Panc1 (cell line): ENCODE measurements around the gene SYNPO. TPM values are rescaled to one million over a fixed set of nuclear protein-coding genes. Genes with fewer than 3 reads are reported as not detected.

Source experiments
- ATAC-seq: fragments of 200-7000 bp; cut with Tn5 transposase; 2 replicates; pipeline ENCODE4 v1.9.1; 2020; ENCODE audit warnings: mild to moderate bottlenecking, moderate library complexity
- BruUV-seq: library from RNA; stranded (reverse); fragments of 400-500 nt; replicated peaks from 2 replicates; lab custom pipeline; 2021; lab: Mats Ljungman, UMichigan
- CTCF ChIA-PET: fragments of 300-600 bp; sonication (Branson Sonifier 250); formaldehyde crosslinking; loops from one replicate; lab custom pipeline; 2022; ENCODE audit warnings: antibody characterized with exemption; lab: Charles Lee
- POLR2A ChIA-PET: fragments of 300-600 bp; sonication (Branson Sonifier 250); formaldehyde crosslinking; loops from one replicate; lab custom pipeline; 2022; ENCODE audit warnings: antibody characterized with exemption; lab: Charles Lee
- DNase-seq: peaks from one replicate; pipeline ENCODE4 v3.0.0-alpha.2; 2010; ENCODE audit warnings: low read depth, low spot score
- H3K27ac ChIP-seq: 2 replicates; pipeline ENCODE4 v1.5.1; 2011; ENCODE audit warnings: mild to moderate bottlenecking, low read length, inconsistent platforms
- H3K27me3 ChIP-seq: fragments of 200-500 bp; sonication (Bioruptor generic); 2 replicates; pipeline ENCODE4 v1.6.0; 2014; ENCODE audit warnings: low read length, inconsistent platforms; ENCODE audit not compliant: control insufficient read depth, insufficient read depth
- H3K36me3 ChIP-seq: fragments of 200-500 bp; sonication (Bioruptor generic); 2 replicates; pipeline ENCODE4 v1.5.1; 2014; ENCODE audit warnings: inconsistent platforms, mild to moderate bottlenecking, low read length, moderate library complexity; ENCODE audit not compliant: control insufficient read depth, insufficient read depth
- H3K4me1 ChIP-seq: 2 replicates; pipeline ENCODE4 v1.5.1; 2011; ENCODE audit warnings: inconsistent platforms, mild to moderate bottlenecking, low read length, moderate library complexity; ENCODE audit not compliant: control insufficient read depth, insufficient read depth
- H3K4me3 ChIP-seq, 2 experiments: 2 replicates each; pipeline ENCODE4 v1.5.1; 2011 to 2012; ENCODE audit warnings: low read depth in 2 of 2, low read length in 2 of 2, mild to moderate bottlenecking in 2 of 2, inconsistent platforms in 1 of 2, moderate library complexity in 1 of 2
- H3K9me3 ChIP-seq: fragments of 200-500 bp; sonication (Bioruptor generic); 2 replicates; pipeline ENCODE4 v1.5.1; 2014; ENCODE audit warnings: low read depth, mild to moderate bottlenecking, inconsistent platforms, low read length, moderate library complexity; ENCODE audit not compliant: control insufficient read depth, insufficient read depth
- POLR2AphosphoS5 ChIP-seq: IDR thresholded peaks from 2 replicates; pipeline ENCODE4 v1.6.1; 2012; ENCODE audit warnings: mild to moderate bottlenecking, low read depth, low read length, moderate library complexity
- SIN3A ChIP-seq: IDR thresholded peaks from 2 replicates; pipeline ENCODE4 v1.6.1; 2012; ENCODE audit warnings: low read depth, mild to moderate bottlenecking, low read length, moderate library complexity, borderline replicate concordance; ENCODE audit not compliant: insufficient read depth
- TCF7L2 ChIP-seq: IDR thresholded peaks from 2 replicates; pipeline ENCODE4 v1.6.1; 2011; ENCODE audit warnings: mild to moderate bottlenecking, low read depth, low read length, inconsistent platforms
- in situ Hi-C: cut with HindIII; loops from 2 replicates; pipeline ENCODE4 v1.10.0; 2016; ENCODE audit warnings: low sequenced_read_pairs, low pct_unique_long_range_greater_than_20kb
- intact Hi-C: fragments of 100-400 bp; cut with micrococcal nuclease; formaldehyde crosslinking; loops from one replicate; pipeline ENCODE4 v1.10.0; 2022; ENCODE audit not compliant: unreplicated experiment
- total RNA-seq: library from RNA; stranded (reverse); gene quantifications from one replicate; pipeline ENCODE4 v1.2.1, GENCODE V29; 2021; ENCODE audit not compliant: unreplicated experiment
- TF ChIP-seq, protein P1 (sequence below), 2 experiments: IDR thresholded peaks; 2 replicates each; pipeline ENCODE4 v1.6.1; 2011 to 2012; ENCODE audit warnings: low read depth in 2 of 2, control low read depth in 1 of 2, low read length in 1 of 2, mild to moderate bottlenecking in 1 of 2, moderate library complexity in 1 of 2; ENCODE audit not compliant: insufficient read depth in 1 of 2
- TF ChIP-seq, protein P2 (sequence below): fragments of 450-650 bp; IDR thresholded peaks from 2 replicates; pipeline ENCODE4 v1.5.1; 2017; ENCODE audit warnings: mild to moderate bottlenecking

SYNPO gene
- total RNA-seq, 1 experiment from 2014 or later, result 82.8 TPM

DNA sequence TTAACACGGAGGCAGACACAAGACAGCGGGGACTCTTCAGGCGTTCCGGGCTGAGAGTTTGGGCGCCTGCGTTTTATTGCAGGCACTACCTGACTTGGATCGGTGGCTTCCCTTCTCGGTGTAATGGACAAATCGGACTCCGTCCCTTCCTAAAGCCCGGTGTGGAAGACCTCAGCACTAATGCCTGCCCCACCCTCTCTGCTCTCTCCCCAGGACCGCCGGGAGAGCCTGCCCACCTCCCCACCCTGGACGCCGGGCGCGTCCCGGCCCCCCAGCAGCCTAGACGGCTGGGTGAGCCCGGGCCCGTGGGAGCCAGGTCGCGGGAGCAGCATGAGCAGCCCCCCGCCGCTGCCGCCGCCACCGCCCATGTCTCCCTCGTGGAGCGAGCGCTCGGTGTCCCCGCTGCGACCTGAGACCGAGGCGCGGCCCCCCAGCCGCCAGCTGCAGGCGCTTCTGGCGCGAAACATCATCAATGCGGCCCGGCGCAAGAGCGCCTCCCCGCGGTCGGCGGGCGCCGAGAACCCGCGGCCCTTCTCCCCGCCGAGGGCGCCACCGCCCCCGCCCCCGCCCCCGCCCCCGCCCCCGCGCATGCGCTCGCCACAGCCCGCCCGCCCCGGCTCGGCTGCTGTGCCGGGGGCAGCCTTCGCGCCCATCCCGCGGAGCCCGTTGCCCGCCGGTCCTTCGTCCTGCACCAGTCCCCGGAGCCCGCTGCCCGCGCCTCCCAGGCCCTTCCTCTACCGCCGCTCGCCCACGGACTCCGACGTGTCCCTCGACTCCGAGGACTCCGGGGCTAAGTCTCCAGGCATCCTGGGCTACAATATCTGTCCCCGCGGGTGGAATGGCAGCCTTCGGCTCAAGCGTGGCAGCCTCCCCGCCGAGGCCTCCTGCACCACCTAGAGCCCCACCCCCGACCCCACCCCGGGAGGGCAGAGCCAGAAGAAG is 16.0 kb downstream of the SYNPO start:
- Histone ChIP-seq H3K4me1 (peaks cover 21% of the 10 kb centered on the region), H3K27me3 (no peaks in the 10 kb centered on the region), H3K36me3 (no peaks in the 10 kb centered on the region), H3K9me3 (no peaks in the 10 kb centered on the region), H3K4me3 (peak overlapping the region; percentile 49 to 60), H3K27ac (peak overlapping the region; percentile 86)
- POLR2A ChIA-PET, result interaction anchor here (0.7 kb wide), 1 partner anchor 97 kb away, joined by 3 read pairs; no protein-coding TSS in a partner anchor
- no peak; the same call in 1 of the 2 replicates for TF ChIP-seq SIN3A
- no peak for TF ChIP-seq TCF7L2
- TF ChIP-seq, protein P1, sequence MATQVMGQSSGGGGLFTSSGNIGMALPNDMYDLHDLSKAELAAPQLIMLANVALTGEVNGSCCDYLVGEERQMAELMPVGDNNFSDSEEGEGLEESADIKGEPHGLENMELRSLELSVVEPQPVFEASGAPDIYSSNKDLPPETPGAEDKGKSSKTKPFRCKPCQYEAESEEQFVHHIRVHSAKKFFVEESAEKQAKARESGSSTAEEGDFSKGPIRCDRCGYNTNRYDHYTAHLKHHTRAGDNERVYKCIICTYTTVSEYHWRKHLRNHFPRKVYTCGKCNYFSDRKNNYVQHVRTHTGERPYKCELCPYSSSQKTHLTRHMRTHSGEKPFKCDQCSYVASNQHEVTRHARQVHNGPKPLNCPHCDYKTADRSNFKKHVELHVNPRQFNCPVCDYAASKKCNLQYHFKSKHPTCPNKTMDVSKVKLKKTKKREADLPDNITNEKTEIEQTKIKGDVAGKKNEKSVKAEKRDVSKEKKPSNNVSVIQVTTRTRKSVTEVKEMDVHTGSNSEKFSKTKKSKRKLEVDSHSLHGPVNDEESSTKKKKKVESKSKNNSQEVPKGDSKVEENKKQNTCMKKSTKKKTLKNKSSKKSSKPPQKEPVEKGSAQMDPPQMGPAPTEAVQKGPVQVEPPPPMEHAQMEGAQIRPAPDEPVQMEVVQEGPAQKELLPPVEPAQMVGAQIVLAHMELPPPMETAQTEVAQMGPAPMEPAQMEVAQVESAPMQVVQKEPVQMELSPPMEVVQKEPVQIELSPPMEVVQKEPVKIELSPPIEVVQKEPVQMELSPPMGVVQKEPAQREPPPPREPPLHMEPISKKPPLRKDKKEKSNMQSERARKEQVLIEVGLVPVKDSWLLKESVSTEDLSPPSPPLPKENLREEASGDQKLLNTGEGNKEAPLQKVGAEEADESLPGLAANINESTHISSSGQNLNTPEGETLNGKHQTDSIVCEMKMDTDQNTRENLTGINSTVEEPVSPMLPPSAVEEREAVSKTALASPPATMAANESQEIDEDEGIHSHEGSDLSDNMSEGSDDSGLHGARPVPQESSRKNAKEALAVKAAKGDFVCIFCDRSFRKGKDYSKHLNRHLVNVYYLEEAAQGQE (IDR thresholded peaks at IDR 0.05; ENCODE audit: insufficient read depth in 1 of 2, low read depth in 2 of 2, low read length in 1 of 2), result 0 out of 4 replicates have a peak, but pooled peaks of 1 of the 2 experiments have one; percentile 15
- peak; percentile 70; the same call in 1 of the 2 replicates for TF ChIP-seq POLR2AphosphoS5
- TF ChIP-seq, protein P2, sequence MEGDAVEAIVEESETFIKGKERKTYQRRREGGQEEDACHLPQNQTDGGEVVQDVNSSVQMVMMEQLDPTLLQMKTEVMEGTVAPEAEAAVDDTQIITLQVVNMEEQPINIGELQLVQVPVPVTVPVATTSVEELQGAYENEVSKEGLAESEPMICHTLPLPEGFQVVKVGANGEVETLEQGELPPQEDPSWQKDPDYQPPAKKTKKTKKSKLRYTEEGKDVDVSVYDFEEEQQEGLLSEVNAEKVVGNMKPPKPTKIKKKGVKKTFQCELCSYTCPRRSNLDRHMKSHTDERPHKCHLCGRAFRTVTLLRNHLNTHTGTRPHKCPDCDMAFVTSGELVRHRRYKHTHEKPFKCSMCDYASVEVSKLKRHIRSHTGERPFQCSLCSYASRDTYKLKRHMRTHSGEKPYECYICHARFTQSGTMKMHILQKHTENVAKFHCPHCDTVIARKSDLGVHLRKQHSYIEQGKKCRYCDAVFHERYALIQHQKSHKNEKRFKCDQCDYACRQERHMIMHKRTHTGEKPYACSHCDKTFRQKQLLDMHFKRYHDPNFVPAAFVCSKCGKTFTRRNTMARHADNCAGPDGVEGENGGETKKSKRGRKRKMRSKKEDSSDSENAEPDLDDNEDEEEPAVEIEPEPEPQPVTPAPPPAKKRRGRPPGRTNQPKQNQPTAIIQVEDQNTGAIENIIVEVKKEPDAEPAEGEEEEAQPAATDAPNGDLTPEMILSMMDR, result peak; percentile 93
- DNase-seq (no peak), ATAC-seq (peak; percentile 80)
- intact Hi-C loops, result loop anchor here (1.0 kb wide), 1 partner anchor 96 kb away; no protein-coding TSS in a partner anchor
- CTCF ChIA-PET, result interaction anchor here (0.5 to 0.6 kb wide), 2 partner anchors 51 to 101 kb away, joined by 4 to 7 read pairs; no protein-coding TSS in a partner anchor
- in situ Hi-C loops, result no loop called here
- no TSS peak for BruUV-seq

DNA sequence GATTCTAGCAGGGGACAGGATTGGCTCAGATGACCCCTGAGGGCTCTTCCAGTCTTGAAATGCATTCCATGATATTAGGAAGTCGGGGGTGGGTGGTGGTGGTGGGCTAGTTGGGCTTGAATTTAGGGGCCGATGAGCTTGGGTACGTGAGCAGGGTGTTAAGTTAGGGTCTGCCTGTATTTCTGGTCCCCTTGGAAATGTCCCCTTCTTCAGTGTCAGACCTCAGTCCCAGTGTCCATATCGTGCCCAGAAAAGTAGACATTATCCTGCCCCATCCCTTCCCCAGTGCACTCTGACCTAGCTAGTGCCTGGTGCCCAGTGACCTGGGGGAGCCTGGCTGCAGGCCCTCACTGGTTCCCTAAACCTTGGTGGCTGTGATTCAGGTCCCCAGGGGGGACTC is 17.7 kb downstream of the SYNPO start:
- intact Hi-C loops, result no loop called here
- CTCF ChIA-PET, result interaction anchor here (0.6 kb wide), 1 partner anchor 174 kb away, joined by 3 read pairs; no protein-coding TSS in a partner anchor
- Histone ChIP-seq H3K4me3 (no peak overlapping the region), H3K27ac (no peak overlapping the region; the same call in 1 of the 2 replicates), H3K9me3 (no peaks in the 10 kb centered on the region), H3K4me1 (peaks cover 11% of the 10 kb centered on the region; the same call in 1 of the 2 replicates), H3K27me3 (no peaks in the 10 kb centered on the region), H3K36me3 (no peaks in the 10 kb centered on the region)
- ATAC-seq (no peak), DNase-seq (no peak)
- in situ Hi-C loops, result no loop called here
- POLR2A ChIA-PET, result no interaction called here
- TF ChIP-seq TCF7L2, result no peak
- TF ChIP-seq SIN3A, result no peak
- TF ChIP-seq, protein P2, result no peak
- no peak for TF ChIP-seq POLR2AphosphoS5
- TF ChIP-seq, protein P1 (IDR thresholded peaks at IDR 0.05; ENCODE audit: insufficient read depth in 1 of 2, low read depth in 2 of 2, low read length in 1 of 2), result no peak
- BruUV-seq, result TSS peak; percentile 86
